GM12878 (cell line): ENCODE measurements around the gene EIF4B. TPM values are rescaled to one million over a fixed set of nuclear protein-coding genes. Genes with fewer than 3 reads are reported as not detected.

ENCODE experiments used
- KLF5 ChIP-seq: fragments of 450-650 bp; IDR thresholded peaks from 2 replicates; pipeline ENCODE4 v1.6.1; 2014; ENCODE audit warnings: mild to moderate bottlenecking; ENCODE audit not compliant: partially characterized antibody
- NFYB ChIP-seq: IDR thresholded peaks from 2 replicates; pipeline ENCODE4 v1.6.1; 2011; ENCODE audit warnings: low read depth, mild to moderate bottlenecking, low read length, improper control_type of control experiment, moderate library complexity; ENCODE audit not compliant: insufficient read depth
- PAX5 ChIP-seq: IDR thresholded peaks from 2 replicates; pipeline ENCODE4 v1.6.1; 2011; ENCODE audit warnings: low read depth, low read length, borderline replicate concordance
- STAT3 ChIP-seq: IDR thresholded peaks from 2 replicates; pipeline ENCODE4 v1.6.1; 2011; ENCODE audit warnings: low read depth, low read length, improper control_type of control experiment
- polyA plus RNA-seq, 11 experiments: library from polyadenylated mRNA; depleted of rRNA in 4 of 11; unstranded in 6 of 11; stranded (reverse) in 5 of 11; fragments of >200 nt; fragmentation: Nextera tagmentation in 4 of 11; fragmentation: Illumina TruSeq in 1 of 11; extraction: Ambion mirVana in 4 of 11; extraction: Trizol in 1 of 11; gene quantifications; 1 replicate in 1 of 11; 2 replicates in 10 of 11; pipeline versions ENCODE4 v1.2.1 to v1.2.3, GENCODE V29; 2011 to 2016; ENCODE audit warnings: inconsistent platforms in 2 of 11, missing spikeins in 2 of 11, low read depth in 1 of 11
- total RNA-seq, 4 experiments: library from RNA; depleted of rRNA in 3 of 4; stranded (reverse); fragments of >200 nt in 3 of 4; fragmentation: Illumina TruSeq in 1 of 4; extraction: Trizol in 1 of 4; gene quantifications; 2 replicates each; pipeline versions ENCODE4 v1.2.1 to v1.2.3, GENCODE V29; 2013 to 2021
- TF ChIP-seq, protein P1 (sequence below): IDR thresholded peaks from 2 replicates; pipeline ENCODE4 v1.6.1; 2012; ENCODE audit warnings: improper control_type of control experiment, low read depth, low read length; ENCODE audit not compliant: insufficient replicate concordance
- TF ChIP-seq, protein P2 (sequence below): fragments of 450-650 bp; IDR thresholded peaks from 2 replicates; pipeline ENCODE4 v1.6.1; 2016; ENCODE audit warnings: mild to moderate bottlenecking
- TF ChIP-seq, protein P3 (sequence below): IDR thresholded peaks from 2 replicates; pipeline ENCODE4 v1.6.1; 2011; ENCODE audit warnings: borderline replicate concordance, low read depth, mild to moderate bottlenecking, moderate library complexity, mixed read lengths, low read length; ENCODE audit not compliant: insufficient read depth; ENCODE audit errors: extremely low read length

The EIF4B gene
- total and polyA plus RNA-seq, 10 of the 15 experiments (the other 5 are each of a cell fraction or from before 2014, with no cell fraction given) = 123 to 752 (median 431) TPM

DNA sequence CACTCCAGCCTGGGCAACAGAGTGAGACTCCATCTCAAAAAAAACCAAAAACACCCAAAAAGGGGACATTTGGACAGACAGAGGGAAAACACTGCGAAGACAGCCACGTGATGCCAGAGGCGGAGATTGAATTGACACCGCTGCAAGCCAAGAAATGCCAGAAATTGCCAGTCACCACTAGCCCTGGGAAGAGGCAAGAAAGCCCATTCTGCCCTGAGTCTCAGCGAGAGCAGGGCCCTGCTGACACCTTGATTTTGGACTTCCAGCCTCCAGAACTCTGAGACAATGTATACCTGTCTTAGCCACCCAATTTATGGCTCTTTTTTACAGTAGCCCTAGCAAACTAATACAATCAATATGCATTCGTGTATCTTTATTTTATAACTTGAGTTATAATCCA lies 83.8 kb downstream of the EIF4B start (continued):
- TF ChIP-seq, protein P1, sequence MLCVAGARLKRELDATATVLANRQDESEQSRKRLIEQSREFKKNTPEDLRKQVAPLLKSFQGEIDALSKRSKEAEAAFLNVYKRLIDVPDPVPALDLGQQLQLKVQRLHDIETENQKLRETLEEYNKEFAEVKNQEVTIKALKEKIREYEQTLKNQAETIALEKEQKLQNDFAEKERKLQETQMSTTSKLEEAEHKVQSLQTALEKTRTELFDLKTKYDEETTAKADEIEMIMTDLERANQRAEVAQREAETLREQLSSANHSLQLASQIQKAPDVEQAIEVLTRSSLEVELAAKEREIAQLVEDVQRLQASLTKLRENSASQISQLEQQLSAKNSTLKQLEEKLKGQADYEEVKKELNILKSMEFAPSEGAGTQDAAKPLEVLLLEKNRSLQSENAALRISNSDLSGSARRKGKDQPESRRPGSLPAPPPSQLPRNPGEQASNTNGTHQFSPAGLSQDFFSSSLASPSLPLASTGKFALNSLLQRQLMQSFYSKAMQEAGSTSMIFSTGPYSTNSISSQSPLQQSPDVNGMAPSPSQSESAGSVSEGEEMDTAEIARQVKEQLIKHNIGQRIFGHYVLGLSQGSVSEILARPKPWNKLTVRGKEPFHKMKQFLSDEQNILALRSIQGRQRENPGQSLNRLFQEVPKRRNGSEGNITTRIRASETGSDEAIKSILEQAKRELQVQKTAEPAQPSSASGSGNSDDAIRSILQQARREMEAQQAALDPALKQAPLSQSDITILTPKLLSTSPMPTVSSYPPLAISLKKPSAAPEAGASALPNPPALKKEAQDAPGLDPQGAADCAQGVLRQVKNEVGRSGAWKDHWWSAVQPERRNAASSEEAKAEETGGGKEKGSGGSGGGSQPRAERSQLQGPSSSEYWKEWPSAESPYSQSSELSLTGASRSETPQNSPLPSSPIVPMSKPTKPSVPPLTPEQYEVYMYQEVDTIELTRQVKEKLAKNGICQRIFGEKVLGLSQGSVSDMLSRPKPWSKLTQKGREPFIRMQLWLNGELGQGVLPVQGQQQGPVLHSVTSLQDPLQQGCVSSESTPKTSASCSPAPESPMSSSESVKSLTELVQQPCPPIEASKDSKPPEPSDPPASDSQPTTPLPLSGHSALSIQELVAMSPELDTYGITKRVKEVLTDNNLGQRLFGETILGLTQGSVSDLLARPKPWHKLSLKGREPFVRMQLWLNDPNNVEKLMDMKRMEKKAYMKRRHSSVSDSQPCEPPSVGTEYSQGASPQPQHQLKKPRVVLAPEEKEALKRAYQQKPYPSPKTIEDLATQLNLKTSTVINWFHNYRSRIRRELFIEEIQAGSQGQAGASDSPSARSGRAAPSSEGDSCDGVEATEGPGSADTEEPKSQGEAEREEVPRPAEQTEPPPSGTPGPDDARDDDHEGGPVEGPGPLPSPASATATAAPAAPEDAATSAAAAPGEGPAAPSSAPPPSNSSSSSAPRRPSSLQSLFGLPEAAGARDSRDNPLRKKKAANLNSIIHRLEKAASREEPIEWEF = no peak
- TF ChIP-seq NFYB (no peak), PAX5 (no peak), KLF5 (no peak), STAT3 (no peak)
- TF ChIP-seq, protein P2, sequence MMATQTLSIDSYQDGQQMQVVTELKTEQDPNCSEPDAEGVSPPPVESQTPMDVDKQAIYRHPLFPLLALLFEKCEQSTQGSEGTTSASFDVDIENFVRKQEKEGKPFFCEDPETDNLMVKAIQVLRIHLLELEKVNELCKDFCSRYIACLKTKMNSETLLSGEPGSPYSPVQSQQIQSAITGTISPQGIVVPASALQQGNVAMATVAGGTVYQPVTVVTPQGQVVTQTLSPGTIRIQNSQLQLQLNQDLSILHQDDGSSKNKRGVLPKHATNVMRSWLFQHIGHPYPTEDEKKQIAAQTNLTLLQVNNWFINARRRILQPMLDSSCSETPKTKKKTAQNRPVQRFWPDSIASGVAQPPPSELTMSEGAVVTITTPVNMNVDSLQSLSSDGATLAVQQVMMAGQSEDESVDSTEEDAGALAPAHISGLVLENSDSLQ = no peak
- TF ChIP-seq, protein P3, sequence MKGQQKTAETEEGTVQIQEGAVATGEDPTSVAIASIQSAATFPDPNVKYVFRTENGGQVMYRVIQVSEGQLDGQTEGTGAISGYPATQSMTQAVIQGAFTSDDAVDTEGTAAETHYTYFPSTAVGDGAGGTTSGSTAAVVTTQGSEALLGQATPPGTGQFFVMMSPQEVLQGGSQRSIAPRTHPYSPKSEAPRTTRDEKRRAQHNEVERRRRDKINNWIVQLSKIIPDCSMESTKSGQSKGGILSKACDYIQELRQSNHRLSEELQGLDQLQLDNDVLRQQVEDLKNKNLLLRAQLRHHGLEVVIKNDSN = no peak
